Astrocyte (in vitro differentiated cells and primary cell): Measurements from ENCODE around the gene HDAC10. TPM values are rescaled to one million over a fixed set of nuclear protein-coding genes. Genes with fewer than 3 reads are reported as not detected.
A peak's percentile ranks its signal among the peaks of the same experiment; 100 is the strongest.

Experiments used
- DNase-seq: peaks from one replicate; pipeline ENCODE4 v3.0.0-alpha.2; 2010; ENCODE audit warnings: low read depth
- FAIRE-seq: peaks from 2 replicates; lab custom pipeline; 2011; peaks lifted over from hg19 to GRCh38; lab: Jason Lieb, UNC
- H2AFZ ChIP-seq: 2 replicates; pipeline ENCODE4 v1.6.0; 2012; ENCODE audit warnings: low read depth, low read length, inconsistent platforms
- H3K27ac ChIP-seq: 2 replicates; pipeline ENCODE4 v1.5.1; 2011; ENCODE audit warnings: low read depth, low read length, inconsistent platforms
- H3K27me3 ChIP-seq: 2 replicates; pipeline ENCODE4 v1.6.0; 2011; ENCODE audit warnings: low read length, inconsistent platforms; ENCODE audit not compliant: insufficient read depth
- H3K36me3 ChIP-seq: 2 replicates; pipeline ENCODE4 v1.5.1; 2011; ENCODE audit warnings: low read length, inconsistent platforms; ENCODE audit not compliant: insufficient read depth
- H3K4me1 ChIP-seq: 2 replicates; pipeline ENCODE4 v1.5.1; 2011; ENCODE audit warnings: low read length, inconsistent platforms; ENCODE audit not compliant: insufficient read depth
- H3K4me2 ChIP-seq: 2 replicates; pipeline ENCODE4 v1.6.0; 2012; ENCODE audit warnings: low read length, inconsistent platforms
- H3K4me3 ChIP-seq: 2 replicates; pipeline ENCODE4 v1.5.1; 2011; ENCODE audit warnings: low read depth, mild to moderate bottlenecking, low read length, inconsistent platforms; ENCODE audit not compliant: insufficient read depth
- H3K79me2 ChIP-seq: 2 replicates; pipeline ENCODE4 v1.6.0; 2012; ENCODE audit warnings: mild to moderate bottlenecking, low read length, inconsistent platforms; ENCODE audit not compliant: insufficient read depth
- H3K9ac ChIP-seq: 2 replicates; pipeline ENCODE4 v1.6.0; 2012; ENCODE audit warnings: mild to moderate bottlenecking, low read length, inconsistent platforms
- H3K9me3 ChIP-seq: 2 replicates; pipeline ENCODE4 v1.5.1; 2012; ENCODE audit warnings: low read depth, mild to moderate bottlenecking, low read length, inconsistent platforms; ENCODE audit not compliant: insufficient read depth
- H4K20me1 ChIP-seq: 2 replicates; pipeline ENCODE4 v1.6.0; 2012; ENCODE audit warnings: low read length, inconsistent platforms; ENCODE audit not compliant: insufficient read depth
- H3K27ac Mint-ChIP-seq: one replicate; pipeline ENCODE4 v1.8.0; 2021; ENCODE audit warnings: mild to moderate bottlenecking, mixed read lengths; ENCODE audit not compliant: unreplicated experiment
- H3K27me3 Mint-ChIP-seq: one replicate; pipeline ENCODE4 v1.8.0; 2021; ENCODE audit warnings: low read depth, mixed read lengths; ENCODE audit not compliant: unreplicated experiment
- H3K36me3 Mint-ChIP-seq: one replicate; pipeline ENCODE4 v1.8.0; 2021; ENCODE audit warnings: low read depth, mixed read lengths; ENCODE audit not compliant: unreplicated experiment
- H3K4me1 Mint-ChIP-seq: one replicate; pipeline ENCODE4 v1.8.0; 2021; ENCODE audit warnings: low read depth, mixed read lengths; ENCODE audit not compliant: unreplicated experiment
- H3K4me3 Mint-ChIP-seq: one replicate; pipeline ENCODE4 v1.8.0; 2021; ENCODE audit warnings: mild to moderate bottlenecking, moderate library complexity, mixed read lengths; ENCODE audit not compliant: unreplicated experiment
- H3K9me3 Mint-ChIP-seq: one replicate; pipeline ENCODE4 v1.8.0; 2021; ENCODE audit warnings: mild to moderate bottlenecking, mixed read lengths; ENCODE audit not compliant: unreplicated experiment
- EZH2 ChIP-seq: IDR thresholded peaks from 2 replicates; pipeline ENCODE4 v1.6.1; 2012; ENCODE audit warnings: mild to moderate bottlenecking, low read length, inconsistent platforms; ENCODE audit not compliant: insufficient read depth
- total RNA-seq: library from RNA; stranded (reverse); gene quantifications from 2 replicates; pipeline ENCODE4 v1.2.1, GENCODE V29; 2021
- TF ChIP-seq, protein P1 (sequence below): IDR thresholded peaks from 2 replicates; pipeline ENCODE4 v1.5.1; 2011; ENCODE audit warnings: low read depth, mild to moderate bottlenecking, inconsistent platforms, low read length, moderate library complexity; ENCODE audit not compliant: insufficient read depth

HDAC10 gene
- total RNA-seq, 1 donor from 2014 or later, result 46.5 TPM

DNA sequence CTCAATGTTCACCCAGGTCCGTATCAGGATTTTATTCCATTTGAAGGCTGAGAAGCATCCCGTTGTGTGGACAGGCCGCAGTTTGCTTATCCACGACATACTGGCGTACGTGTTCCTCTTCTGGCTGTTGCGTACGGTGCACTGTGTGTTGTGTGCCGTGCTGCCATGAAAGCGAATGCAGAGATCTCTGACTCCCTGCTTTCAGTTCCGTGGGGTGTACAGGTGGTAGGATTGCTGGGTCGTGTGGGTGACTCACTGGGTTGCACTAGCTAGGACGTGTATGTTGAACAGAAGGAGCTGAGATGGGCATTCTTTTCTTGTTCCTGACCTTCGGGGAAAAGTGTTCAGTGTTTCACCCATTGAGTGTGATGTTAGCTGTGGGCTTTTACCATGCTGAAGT lies 39.9 kb downstream of the HDAC10 start:
- Histone ChIP-seq H3K36me3 (peaks cover 21% of the 10 kb centered on the region), H3K27ac (no peak overlapping the region), H3K4me3 (no peak overlapping the region), H3K9me3 (no peaks in the 10 kb centered on the region), H3K4me1 (no peaks in the 10 kb centered on the region), H2AFZ (no peak overlapping the region), H4K20me1 (peaks cover 78% of the 10 kb centered on the region), H3K79me2 (peaks cover 51% of the 10 kb centered on the region), H3K4me2 (no peak overlapping the region), H3K9ac (no peak overlapping the region), H3K27me3 (no peaks in the 10 kb centered on the region)
- FAIRE-seq, result no peak
- DNase-seq, result no peak
- Mint-ChIP-seq H3K27me3 (no peaks in the 10 kb centered on the region), H3K27ac (peak overlapping the region; percentile 16), H3K36me3 (peaks cover 17% of the 10 kb centered on the region), H3K4me1 (no peaks in the 10 kb centered on the region), H3K9me3 (no peaks in the 10 kb centered on the region), H3K4me3 (no peak overlapping the region)
- TF ChIP-seq EZH2, result no peak
- TF ChIP-seq, protein P1, sequence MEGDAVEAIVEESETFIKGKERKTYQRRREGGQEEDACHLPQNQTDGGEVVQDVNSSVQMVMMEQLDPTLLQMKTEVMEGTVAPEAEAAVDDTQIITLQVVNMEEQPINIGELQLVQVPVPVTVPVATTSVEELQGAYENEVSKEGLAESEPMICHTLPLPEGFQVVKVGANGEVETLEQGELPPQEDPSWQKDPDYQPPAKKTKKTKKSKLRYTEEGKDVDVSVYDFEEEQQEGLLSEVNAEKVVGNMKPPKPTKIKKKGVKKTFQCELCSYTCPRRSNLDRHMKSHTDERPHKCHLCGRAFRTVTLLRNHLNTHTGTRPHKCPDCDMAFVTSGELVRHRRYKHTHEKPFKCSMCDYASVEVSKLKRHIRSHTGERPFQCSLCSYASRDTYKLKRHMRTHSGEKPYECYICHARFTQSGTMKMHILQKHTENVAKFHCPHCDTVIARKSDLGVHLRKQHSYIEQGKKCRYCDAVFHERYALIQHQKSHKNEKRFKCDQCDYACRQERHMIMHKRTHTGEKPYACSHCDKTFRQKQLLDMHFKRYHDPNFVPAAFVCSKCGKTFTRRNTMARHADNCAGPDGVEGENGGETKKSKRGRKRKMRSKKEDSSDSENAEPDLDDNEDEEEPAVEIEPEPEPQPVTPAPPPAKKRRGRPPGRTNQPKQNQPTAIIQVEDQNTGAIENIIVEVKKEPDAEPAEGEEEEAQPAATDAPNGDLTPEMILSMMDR, result no peak

DNA sequence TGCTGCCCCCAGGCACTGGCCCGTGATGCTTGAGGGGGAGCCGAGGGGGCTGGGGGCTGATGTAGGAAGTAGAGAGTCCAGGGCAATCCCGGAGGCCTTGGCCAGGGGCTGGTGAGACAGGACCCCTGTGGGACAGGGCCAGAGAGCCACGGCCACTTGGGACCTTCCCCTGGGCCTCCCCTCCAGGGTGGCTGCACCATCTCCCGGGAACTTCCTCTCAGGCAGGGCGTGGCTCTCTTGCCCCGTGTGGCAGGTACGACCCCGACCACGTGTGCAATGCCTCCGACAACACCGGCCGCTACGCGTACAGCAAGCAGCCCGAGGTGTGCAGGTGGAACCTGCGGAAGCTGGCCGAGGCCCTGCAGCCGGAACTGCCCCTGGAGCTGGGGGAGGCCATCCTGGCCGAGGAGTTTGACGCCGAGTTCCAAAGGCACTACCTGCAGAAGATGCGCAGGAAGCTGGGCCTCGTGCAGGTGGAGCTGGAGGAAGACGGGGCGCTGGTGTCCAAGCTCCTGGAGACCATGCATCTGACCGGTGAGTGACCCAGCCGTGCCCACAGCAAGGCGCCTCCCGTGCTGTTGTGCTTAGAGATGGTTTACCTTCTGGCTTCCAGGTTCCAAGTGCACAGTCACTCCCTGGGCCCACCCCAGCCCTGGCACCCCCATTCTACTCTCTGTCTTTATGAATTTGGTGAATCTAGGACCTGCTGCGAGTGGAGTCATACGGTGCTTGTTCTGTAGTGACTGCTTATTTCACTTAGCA lies 40.5 kb downstream of the HDAC10 start:
- Mint-ChIP-seq H3K27me3 (no peaks in the 10 kb centered on the region), H3K9me3 (no peaks in the 10 kb centered on the region), H3K36me3 (peaks cover 19% of the 10 kb centered on the region), H3K4me1 (no peaks in the 10 kb centered on the region), H3K27ac (no peak overlapping the region), H3K4me3 (no peak overlapping the region)
- H3K9ac ChIP-seq, result no peak overlapping the region
- no peak for DNase-seq
- H3K4me3 ChIP-seq, result no peak overlapping the region
- no peaks in the 10 kb centered on the region for H3K27me3 ChIP-seq
- peaks cover 76% of the 10 kb centered on the region for H4K20me1 ChIP-seq
- H3K9me3 ChIP-seq, result no peaks in the 10 kb centered on the region
- peaks cover 51% of the 10 kb centered on the region for H3K79me2 ChIP-seq
- no peak overlapping the region for H3K27ac ChIP-seq
- H3K36me3 ChIP-seq, result peaks cover 21% of the 10 kb centered on the region
- no peak overlapping the region for H3K4me2 ChIP-seq
- H2AFZ ChIP-seq, result no peak overlapping the region
- TF ChIP-seq EZH2, result no peak
- TF ChIP-seq, protein P1, result no peak
- no peaks in the 10 kb centered on the region for H3K4me1 ChIP-seq
- no peak for FAIRE-seq

DNA sequence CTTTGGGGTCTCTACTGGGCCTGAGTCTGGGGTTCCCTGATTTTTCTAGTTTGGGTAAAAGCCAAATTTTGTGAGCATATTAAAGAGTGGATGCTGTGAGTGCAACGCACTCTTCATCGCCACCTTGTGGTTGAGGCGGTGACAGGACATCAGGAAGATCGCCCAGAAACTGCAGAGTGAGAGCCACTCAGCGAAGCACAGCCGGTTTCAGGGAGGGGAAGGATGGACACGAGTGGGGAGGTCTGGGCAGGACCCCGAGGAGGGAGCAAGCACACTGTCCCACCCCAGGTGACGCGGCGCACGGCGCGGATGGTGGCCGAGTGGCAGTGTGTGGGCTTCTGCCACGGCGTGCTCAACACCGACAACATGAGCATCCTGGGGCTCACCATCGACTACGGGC lies 41.2 kb downstream of the HDAC10 start:
- no peak for DNase-seq
- peak overlapping the region; percentile 27 for H3K4me3 Mint-ChIP-seq
- no peaks in the 10 kb centered on the region for H3K27me3 Mint-ChIP-seq
- Histone ChIP-seq H3K36me3 (peaks cover 21% of the 10 kb centered on the region), H2AFZ (no peak overlapping the region), H3K4me1 (no peaks in the 10 kb centered on the region), H3K9ac (no peak overlapping the region), H3K79me2 (peaks cover 53% of the 10 kb centered on the region), H3K27ac (no peak overlapping the region), H3K9me3 (no peaks in the 10 kb centered on the region), H3K4me3 (no peak overlapping the region), H3K27me3 (no peaks in the 10 kb centered on the region), H3K4me2 (no peak overlapping the region), H4K20me1 (peaks cover 75% of the 10 kb centered on the region)
- no peak for TF ChIP-seq EZH2
- TF ChIP-seq, protein P1, result peak; percentile 80
- H3K36me3 Mint-ChIP-seq, result peaks cover 20% of the 10 kb centered on the region
- FAIRE-seq, result no peak
- H3K9me3 Mint-ChIP-seq, result no peaks in the 10 kb centered on the region
- H3K4me1 Mint-ChIP-seq, result no peaks in the 10 kb centered on the region
- no peak overlapping the region for H3K27ac Mint-ChIP-seq
